GM12892 (cell line): ENCODE results near the gene HSBP1.

ENCODE experiments used
- POLR2A ChIP-seq: IDR thresholded peaks from 2 replicates; pipeline ENCODE4 v1.6.1; 2011; ENCODE audit warnings: low read depth, low read length, control low read depth
- POLR2AphosphoS5 ChIP-seq: IDR thresholded peaks from 2 replicates; pipeline ENCODE4 v1.6.1; 2011; ENCODE audit warnings: low read depth, low read length, control low read depth

DNA sequence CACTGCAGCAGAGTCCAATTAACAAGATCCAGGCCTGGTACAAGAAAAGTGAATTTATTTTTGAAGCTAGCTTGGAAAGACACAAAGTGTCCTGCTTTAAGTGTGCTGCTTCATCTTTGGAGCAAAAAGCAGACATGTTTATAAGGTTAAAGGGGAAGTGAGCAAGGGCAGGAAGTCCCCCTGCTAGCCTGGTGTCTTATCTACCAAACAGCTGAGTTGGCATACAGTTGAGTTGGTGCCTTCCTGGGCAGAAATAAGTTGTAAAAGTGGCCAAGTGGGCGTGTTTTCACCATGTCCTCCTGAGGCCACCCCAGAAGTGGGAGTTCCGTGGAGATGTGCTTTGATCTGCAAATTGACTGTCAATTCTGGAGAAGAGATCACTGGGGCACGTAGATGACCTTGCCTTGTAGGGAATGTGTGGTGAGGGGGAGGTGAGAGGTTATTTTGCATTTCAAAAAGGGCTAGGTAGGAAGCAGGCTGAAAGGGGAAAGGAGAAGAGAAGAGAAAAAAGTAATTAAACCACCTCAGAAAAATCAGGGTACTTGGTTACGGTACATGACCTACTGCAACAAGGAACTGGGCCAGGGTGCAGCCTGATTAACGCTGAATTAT, 38.3 kb upstream of the HSBP1 start:
- TF ChIP-seq POLR2A (no peak), POLR2AphosphoS5 (no peak)
